Trophoblast cell (in vitro differentiated cells and primary cell): Measurements from ENCODE around the gene GNAI3.
A peak's percentile ranks its signal among the peaks of the same experiment; 100 is the strongest.

Experiments
- DNase-seq, 2 donors: peaks; one replicate each; pipeline ENCODE4 v3.0.0-alpha.2; 2016
- H2AFZ ChIP-seq: 2 replicates; pipeline ENCODE4 v1.6.1; 2013; ENCODE audit warnings: low read length, moderate library complexity, mild to moderate bottlenecking; ENCODE audit not compliant: insufficient read depth, poor library complexity
- H2AK5ac ChIP-seq: 2 replicates; pipeline ENCODE4 v1.6.1; 2013; ENCODE audit warnings: mild to moderate bottlenecking, low read length
- H2BK120ac ChIP-seq: 2 replicates; pipeline ENCODE4 v1.6.1; 2013; ENCODE audit warnings: low read length, mild to moderate bottlenecking, moderate library complexity; ENCODE audit not compliant: insufficient read depth, poor library complexity
- H2BK12ac ChIP-seq: 2 replicates; pipeline ENCODE4 v1.6.1; 2013; ENCODE audit warnings: mild to moderate bottlenecking, low read length, moderate library complexity
- H2BK5ac ChIP-seq: 2 replicates; pipeline ENCODE4 v1.6.1; 2013; ENCODE audit warnings: low read length, low read depth, moderate library complexity, mild to moderate bottlenecking; ENCODE audit not compliant: poor library complexity
- H3K14ac ChIP-seq: 2 replicates; pipeline ENCODE4 v1.6.1; 2013; ENCODE audit warnings: mild to moderate bottlenecking, low read length
- H3K18ac ChIP-seq: 2 replicates; pipeline ENCODE4 v1.6.1; 2013; ENCODE audit warnings: mild to moderate bottlenecking, low read length
- H3K23ac ChIP-seq: 2 replicates; pipeline ENCODE4 v1.6.1; 2013; ENCODE audit warnings: low read length
- H3K27ac ChIP-seq: 2 replicates; pipeline ENCODE4 v1.5.1; 2013; ENCODE audit warnings: low read depth, mild to moderate bottlenecking, inconsistent platforms, low read length, moderate library complexity
- H3K27me3 ChIP-seq: 2 replicates; pipeline ENCODE4 v1.6.1; 2013; ENCODE audit warnings: inconsistent platforms, mild to moderate bottlenecking, low read length, moderate library complexity; ENCODE audit not compliant: insufficient read depth
- H3K36me3 ChIP-seq, 2 experiments: 1 replicate in 1 of 2; 2 replicates in 1 of 2; pipeline ENCODE4 v1.6.1; 2013; ENCODE audit warnings: low read length in 2 of 2, mild to moderate bottlenecking in 2 of 2, moderate library complexity in 1 of 2; ENCODE audit not compliant: insufficient read depth in 2 of 2, control insufficient read depth in 1 of 2
- H3K4ac ChIP-seq: 2 replicates; pipeline ENCODE4 v1.6.1; 2013; ENCODE audit warnings: low read depth, mild to moderate bottlenecking, low read length, moderate library complexity
- H3K4me1 ChIP-seq, 2 experiments: 1 replicate in 1 of 2; 2 replicates in 1 of 2; pipeline ENCODE4 v1.6.1; 2013; ENCODE audit warnings: low read length in 2 of 2, mild to moderate bottlenecking in 2 of 2, moderate library complexity in 1 of 2; ENCODE audit not compliant: insufficient read depth in 2 of 2, control insufficient read depth in 1 of 2
- H3K4me2 ChIP-seq: 2 replicates; pipeline ENCODE4 v1.6.1; 2013; ENCODE audit warnings: inconsistent platforms, mild to moderate bottlenecking, low read length, moderate library complexity
- H3K4me3 ChIP-seq: 2 replicates; pipeline ENCODE4 v1.5.1; 2013; ENCODE audit warnings: mild to moderate bottlenecking, low read depth, low read length, inconsistent platforms
- H3K79me1 ChIP-seq: one replicate; pipeline ENCODE4 v1.6.1; 2013; ENCODE audit warnings: low read length
- H3K79me2 ChIP-seq: 2 replicates; pipeline ENCODE4 v1.6.1; 2013; ENCODE audit warnings: low read length, mild to moderate bottlenecking; ENCODE audit not compliant: control insufficient read depth, insufficient read depth, poor library complexity
- H3K9ac ChIP-seq: 2 replicates; pipeline ENCODE4 v1.6.1; 2013; ENCODE audit warnings: mild to moderate bottlenecking, low read length
- H3K9me3 ChIP-seq: 2 replicates; pipeline ENCODE4 v1.6.1; 2013; ENCODE audit warnings: low read depth, mild to moderate bottlenecking, control low read depth, inconsistent platforms, low read length; ENCODE audit not compliant: insufficient read depth
- H4K12ac ChIP-seq: 2 replicates; pipeline ENCODE4 v1.6.1; 2013; ENCODE audit warnings: low read depth, mild to moderate bottlenecking, low read length, moderate library complexity
- H4K8ac ChIP-seq: 2 replicates; pipeline ENCODE4 v1.6.1; 2013; ENCODE audit warnings: low read depth, mild to moderate bottlenecking, low read length, moderate library complexity
- H4K91ac ChIP-seq: one replicate; pipeline ENCODE4 v1.6.1; 2013; ENCODE audit warnings: low read depth, mild to moderate bottlenecking, low read length, moderate library complexity
- WGBS: extraction: QIAGEN DNeasy Blood & Tissue Kit; methylation state at CpG from one replicate; pipeline ENCODE4 v1.1.7; 2013; ENCODE audit warnings: missing lambda C conversion rate; ENCODE audit not compliant: insufficient read length, insufficient coverage; ENCODE audit errors: extremely low coverage; 5-methylcytosine and 5-hydroxymethylcytosine counted together

GNAI3 gene

GRCh38 chr1:109618661-109619575 lies 70.5 kb downstream of the GNAI3 start:
- Histone ChIP-seq H3K27ac (no peak overlapping the region), H3K4me1 (peaks cover 9 to 13% of the 10 kb centered on the region in 2 experiments), H3K9me3 (no peaks in the 10 kb centered on the region), H4K12ac (peak overlapping the region; percentile 71), H3K4me3 (no peak overlapping the region), H3K79me2 (peaks cover 9% of the 10 kb centered on the region), H2BK12ac (no peak overlapping the region), H3K14ac (peak overlapping the region; percentile 53), H3K18ac (peak overlapping the region; percentile 67), H3K9ac (peak overlapping the region; percentile 44), H2BK120ac (peak overlapping the region; percentile 49), H3K4ac (peak overlapping the region; percentile 16), H4K91ac (peak overlapping the region; percentile 61), H2AK5ac (peak overlapping the region; percentile 40), H3K36me3 (no peaks in the 10 kb centered on the region), H2AFZ (peak overlapping the region; percentile 87), H3K27me3 (no peaks in the 10 kb centered on the region), H4K8ac (peak overlapping the region; percentile 91), H2BK5ac (no peak overlapping the region), H3K4me2 (peak overlapping the region; percentile 82), H3K79me1 (peaks cover 18% of the 10 kb centered on the region), H3K23ac (no peak overlapping the region)
- DNase-seq = no peak
- no CpG with 5 or more reads among the region's 9 CpGs for WGBS

DNA sequence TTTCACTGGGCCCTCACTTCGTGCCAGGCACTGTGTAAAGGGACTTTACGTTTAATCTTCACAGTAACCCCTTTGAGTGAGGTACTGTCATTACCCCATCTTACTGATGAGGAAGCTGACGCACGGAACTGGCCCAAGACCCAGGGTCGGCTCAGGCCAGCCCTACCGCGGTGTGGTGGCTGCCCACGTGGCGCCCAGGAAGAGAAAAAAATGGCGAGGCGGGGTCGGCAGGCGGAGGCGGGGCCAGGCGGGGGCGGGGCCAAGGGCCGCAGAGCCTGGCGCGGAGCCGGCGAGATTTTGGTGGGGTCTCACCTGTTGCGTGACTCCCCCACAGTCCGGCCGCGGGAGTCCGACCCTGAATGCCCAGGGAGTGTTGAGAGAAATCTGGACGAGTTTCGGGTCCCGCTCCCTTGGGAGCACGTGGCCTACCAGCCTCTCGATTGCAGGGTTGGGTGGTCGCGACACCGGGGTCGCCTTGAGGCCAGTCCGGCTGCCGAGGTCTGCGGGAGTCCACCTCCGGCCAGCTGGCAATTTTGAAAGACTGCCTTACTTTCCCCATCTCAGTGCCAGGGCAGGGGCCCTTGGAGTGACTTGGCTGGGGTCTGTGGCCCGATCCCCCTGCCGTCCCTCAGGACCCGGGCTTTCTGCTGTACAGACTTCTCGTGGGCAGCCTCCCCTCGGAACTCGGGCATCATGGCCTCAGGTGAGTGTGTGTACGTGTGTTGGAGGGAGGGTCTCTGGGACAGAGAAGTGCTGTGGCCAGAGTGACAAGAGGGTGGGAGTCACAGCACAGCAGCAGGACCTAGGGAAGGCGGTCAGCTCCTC lies 71.4 kb downstream of the GNAI3 start, which contains the start of the genes AMPD2 and GNAT2:
Gene AMPD2 (plus strand): TSS at position 262 of the 825 bp plus-strand sequence. CDS start 1,339 bp downstream, outside the sequence.
Gene GNAT2 (minus strand): TSS at position 41 of the 825 bp plus-strand sequence. CDS start 6,746 bp downstream, outside the sequence.
- H3K4me1 ChIP-seq = peaks cover 9 to 13% of the 10 kb centered on the region in 2 experiments
- H3K79me2 ChIP-seq = peaks cover 9% of the 10 kb centered on the region
- peak within 1 kb of the TSS; percentile 90 for H3K14ac ChIP-seq
- peak within 1 kb of the TSS; percentile 91 for H4K8ac ChIP-seq
- H3K27me3 ChIP-seq = no peaks in the 10 kb centered on the region
- peak within 1 kb of the TSS; percentile 60 for H3K27ac ChIP-seq
- no peak within 1 kb of the TSS for H3K23ac ChIP-seq
- no peaks in the 10 kb centered on the region for H3K9me3 ChIP-seq
- peak within 1 kb of the TSS; percentile 98 for H3K18ac ChIP-seq
- H2AK5ac ChIP-seq = peak within 1 kb of the TSS; percentile 90
- H2BK12ac ChIP-seq = peak within 1 kb of the TSS; percentile 90
- H3K79me1 ChIP-seq = peaks cover 18% of the 10 kb centered on the region
- H3K4me3 ChIP-seq = peak within 1 kb of the TSS; percentile 77
- H3K9ac ChIP-seq = peak within 1 kb of the TSS; percentile 81
- peak within 1 kb of the TSS; percentile 87 for H2AFZ ChIP-seq
- peak within 1 kb of the TSS; percentile 96 for H4K12ac ChIP-seq
- WGBS = no CpG with 5 or more reads among the region's 47 CpGs
- H2BK120ac ChIP-seq = peak within 1 kb of the TSS; percentile 78
- H3K4ac ChIP-seq = peak within 1 kb of the TSS; percentile 73
- peak within 1 kb of the TSS; percentile 82 for H3K4me2 ChIP-seq
- H4K91ac ChIP-seq = peak within 1 kb of the TSS; percentile 80
- H3K36me3 ChIP-seq = no peaks in the 10 kb centered on the region
- peak; percentile 83 to 87 for DNase-seq
- H2BK5ac ChIP-seq = peak within 1 kb of the TSS; percentile 47

DNA sequence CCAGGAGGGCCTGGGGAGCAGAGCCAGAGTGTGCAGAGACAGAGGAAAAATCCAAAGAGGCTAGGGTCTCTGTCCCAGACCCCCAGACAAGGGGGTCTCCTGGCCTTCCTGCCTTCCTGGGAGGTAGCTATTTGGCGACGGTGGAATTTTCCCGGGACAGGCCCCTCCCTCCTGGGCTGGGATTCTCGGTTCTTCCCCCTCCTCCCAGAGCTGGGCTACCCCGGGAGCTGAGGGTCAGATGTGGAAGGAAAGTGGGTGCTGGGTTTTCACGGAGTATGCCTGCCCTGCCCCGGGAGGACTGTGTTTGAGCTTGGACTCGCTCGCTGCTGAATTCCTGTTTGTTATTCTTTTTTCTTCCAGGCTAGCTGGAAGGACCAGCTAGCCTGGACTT lies 72.0 kb downstream of the GNAI3 start:
- peak overlapping the region; percentile 60 for H3K27ac ChIP-seq
- H3K14ac ChIP-seq = peak overlapping the region; percentile 90
- H3K4ac ChIP-seq = peak overlapping the region; percentile 73
- H3K9me3 ChIP-seq = no peaks in the 10 kb centered on the region
- H3K4me1 ChIP-seq = peaks cover 9 to 13% of the 10 kb centered on the region in 2 experiments
- peak overlapping the region; percentile 89 for H4K8ac ChIP-seq
- peak overlapping the region; percentile 81 for H3K9ac ChIP-seq
- peak overlapping the region; percentile 47 for H2BK5ac ChIP-seq
- peaks cover 9% of the 10 kb centered on the region for H3K79me2 ChIP-seq
- H3K23ac ChIP-seq = no peak overlapping the region
- peak overlapping the region; percentile 77 for H3K4me3 ChIP-seq
- H2AK5ac ChIP-seq = peak overlapping the region; percentile 90
- peaks cover 18% of the 10 kb centered on the region for H3K79me1 ChIP-seq
- peak overlapping the region; percentile 80 for H4K91ac ChIP-seq
- H3K4me2 ChIP-seq = peak overlapping the region; percentile 82
- peak overlapping the region; percentile 78 for H2BK120ac ChIP-seq
- H3K18ac ChIP-seq = peak overlapping the region; percentile 98
- peak overlapping the region; percentile 65 for H2AFZ ChIP-seq
- H3K27me3 ChIP-seq = no peaks in the 10 kb centered on the region
- DNase-seq = peak; percentile 31 to 68
- H3K36me3 ChIP-seq = peaks cover 0 to 2% of the 10 kb centered on the region in 2 experiments
- peak overlapping the region; percentile 96 for H4K12ac ChIP-seq
- peak overlapping the region; percentile 90 for H2BK12ac ChIP-seq
- WGBS = no CpG with 5 or more reads among the region's 9 CpGs

DNA sequence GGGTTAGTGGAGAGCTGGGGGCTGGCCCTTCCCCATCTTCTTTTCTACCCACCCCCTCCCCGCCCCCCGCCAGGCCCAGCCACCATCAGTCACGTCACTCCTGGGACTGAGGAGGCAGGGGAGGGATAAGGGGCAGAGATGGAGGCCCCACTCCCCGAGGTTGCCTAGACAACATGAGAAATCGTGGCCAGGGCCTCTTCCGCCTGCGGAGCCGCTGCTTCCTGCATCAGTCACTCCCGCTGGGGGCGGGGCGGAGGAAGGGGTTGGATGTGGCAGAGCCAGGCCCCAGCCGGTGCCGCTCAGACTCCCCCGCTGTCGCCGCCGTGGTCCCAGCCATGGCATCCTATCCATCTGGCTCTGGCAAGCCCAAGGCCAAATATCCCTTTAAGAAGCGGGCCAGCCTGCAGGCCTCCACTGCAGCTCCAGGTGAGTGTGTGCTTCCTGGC lies 72.4 kb downstream of the GNAI3 start:
- peaks cover 9% of the 10 kb centered on the region for H3K79me2 ChIP-seq
- no peaks in the 10 kb centered on the region for H3K27me3 ChIP-seq
- H3K4me1 ChIP-seq = peaks cover 9 to 13% of the 10 kb centered on the region in 2 experiments
- H3K4ac ChIP-seq = peak overlapping the region; percentile 47
- peak overlapping the region; percentile 64 for H2AFZ ChIP-seq
- no peak overlapping the region for H2BK5ac ChIP-seq
- no peak overlapping the region for H2BK12ac ChIP-seq
- H3K23ac ChIP-seq = no peak overlapping the region
- H4K12ac ChIP-seq = no peak overlapping the region
- H4K8ac ChIP-seq = peak overlapping the region; percentile 71
- WGBS = no CpG with 5 or more reads among the region's 18 CpGs
- peak overlapping the region; percentile 30 for H3K18ac ChIP-seq
- H3K36me3 ChIP-seq = peaks cover under 1 to 3% of the 10 kb centered on the region in 2 experiments
- peak overlapping the region; percentile 82 for H3K4me2 ChIP-seq
- H3K9me3 ChIP-seq = no peaks in the 10 kb centered on the region
- H3K9ac ChIP-seq = peak overlapping the region; percentile 44
- no peak overlapping the region for H2AK5ac ChIP-seq
- peak; percentile 93 to 95 for DNase-seq
- peak overlapping the region; percentile 11 for H4K91ac ChIP-seq
- H2BK120ac ChIP-seq = no peak overlapping the region
- H3K27ac ChIP-seq = peak overlapping the region; percentile 60
- H3K79me1 ChIP-seq = peaks cover 18% of the 10 kb centered on the region
- peak overlapping the region; percentile 46 for H3K14ac ChIP-seq
- H3K4me3 ChIP-seq = peak overlapping the region; percentile 77
